NCI-H748 treated with DMSO at 0.1 percent for 48 hours (cell line): ENCODE data around the gene HECTD1.

ENCODE experiments used
- DNase-seq: peaks from one replicate; lab custom pipeline; 2025; lab: John Stamatoyannopoulos, UW

The HECTD1 gene

GRCh38 chr14:31051023-31051422 lies 156.6 kb downstream of the HECTD1 start:
- DNase-seq, result no peak
